Neutrophil (primary cell): ENCODE data around the gene TDRD15.

Experiments used
- H3K27ac ChIP-seq: fragments of 200-600 bp; sonication (generic); 2 replicates; pipeline ENCODE4 v1.5.1; 2016; ENCODE audit warnings: mild to moderate bottlenecking, moderate library complexity
- H3K27me3 ChIP-seq: fragments of 200-600 bp; sonication (generic); 2 replicates; pipeline ENCODE4 v1.6.0; 2016; ENCODE audit warnings: mild to moderate bottlenecking
- H3K36me3 ChIP-seq: fragments of 200-600 bp; sonication (generic); 2 replicates; pipeline ENCODE4 v1.5.1; 2017
- H3K4me1 ChIP-seq, 2 experiments: fragments of 200-600 bp in 1 of 2; sonication (generic) in 1 of 2; 1 replicate in 1 of 2; 2 replicates in 1 of 2; pipeline versions ENCODE4 v1.5.1 to v1.6.1; 2013 to 2016; ENCODE audit warnings: low read depth in 1 of 2, low read length in 1 of 2, mild to moderate bottlenecking in 1 of 2, moderate library complexity in 1 of 2; ENCODE audit not compliant: control insufficient read depth in 1 of 2, insufficient read depth in 1 of 2
- H3K4me3 ChIP-seq, 2 experiments: fragments of 200-600 bp in 1 of 2; sonication (generic) in 1 of 2; 1 replicate in 1 of 2; 2 replicates in 1 of 2; pipeline ENCODE4 v1.5.1; 2013 to 2016; ENCODE audit warnings: low read depth in 1 of 2, low read length in 1 of 2, mild to moderate bottlenecking in 1 of 2, moderate library complexity in 1 of 2
- H3K9me3 ChIP-seq: fragments of 200-600 bp; sonication (generic); 2 replicates; pipeline ENCODE4 v1.5.1; 2016
- TF ChIP-seq, protein P1 (sequence below): fragments of 200-600 bp; sonication (generic); IDR thresholded peaks from 2 replicates; pipeline ENCODE4 v1.5.1; 2016; ENCODE audit warnings: antibody characterized with exemption

TDRD15 gene

DNA sequence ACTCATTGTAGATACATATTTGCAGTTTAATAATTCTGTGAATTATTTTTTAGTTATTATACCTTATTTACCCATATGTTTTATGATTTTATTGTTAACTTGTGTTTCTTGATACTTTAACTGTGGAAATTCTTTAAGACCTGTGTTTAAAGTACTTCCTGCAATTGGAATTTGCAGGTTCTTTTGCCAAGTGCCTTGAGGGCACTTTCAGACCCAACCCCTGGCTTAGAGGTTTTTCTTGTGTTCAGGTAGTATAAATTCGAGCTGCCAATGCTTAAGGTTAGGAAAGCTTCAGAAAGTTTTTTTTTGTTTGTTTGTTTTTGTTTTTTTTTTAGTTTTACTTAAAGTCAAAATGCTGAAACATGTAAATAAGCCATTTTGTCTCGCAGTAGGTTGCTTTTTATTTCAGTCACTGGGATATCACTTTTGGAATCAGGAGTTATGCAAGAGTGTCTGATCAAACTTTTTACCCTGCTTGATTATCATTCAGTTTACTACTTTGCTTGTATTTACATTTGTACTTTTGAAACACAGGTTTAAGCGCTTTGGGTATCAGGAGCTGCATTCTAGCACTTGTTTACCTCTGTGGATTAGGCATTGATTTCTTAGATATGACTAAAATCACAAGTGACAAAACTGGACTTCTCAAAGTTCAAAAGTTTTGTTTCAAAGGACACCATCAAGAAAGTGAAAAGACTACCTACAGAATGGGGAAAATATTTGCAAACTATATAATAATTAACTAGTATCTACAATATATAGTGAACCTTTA is 31.8 kb downstream of the TDRD15 start:
- Histone ChIP-seq H3K4me3 (no peak overlapping the region), H3K4me1 (no peaks in the 10 kb centered on the region), H3K9me3 (no peaks in the 10 kb centered on the region), H3K36me3 (no peaks in the 10 kb centered on the region), H3K27ac (no peak overlapping the region), H3K27me3 (no peaks in the 10 kb centered on the region)
- TF ChIP-seq, protein P1, sequence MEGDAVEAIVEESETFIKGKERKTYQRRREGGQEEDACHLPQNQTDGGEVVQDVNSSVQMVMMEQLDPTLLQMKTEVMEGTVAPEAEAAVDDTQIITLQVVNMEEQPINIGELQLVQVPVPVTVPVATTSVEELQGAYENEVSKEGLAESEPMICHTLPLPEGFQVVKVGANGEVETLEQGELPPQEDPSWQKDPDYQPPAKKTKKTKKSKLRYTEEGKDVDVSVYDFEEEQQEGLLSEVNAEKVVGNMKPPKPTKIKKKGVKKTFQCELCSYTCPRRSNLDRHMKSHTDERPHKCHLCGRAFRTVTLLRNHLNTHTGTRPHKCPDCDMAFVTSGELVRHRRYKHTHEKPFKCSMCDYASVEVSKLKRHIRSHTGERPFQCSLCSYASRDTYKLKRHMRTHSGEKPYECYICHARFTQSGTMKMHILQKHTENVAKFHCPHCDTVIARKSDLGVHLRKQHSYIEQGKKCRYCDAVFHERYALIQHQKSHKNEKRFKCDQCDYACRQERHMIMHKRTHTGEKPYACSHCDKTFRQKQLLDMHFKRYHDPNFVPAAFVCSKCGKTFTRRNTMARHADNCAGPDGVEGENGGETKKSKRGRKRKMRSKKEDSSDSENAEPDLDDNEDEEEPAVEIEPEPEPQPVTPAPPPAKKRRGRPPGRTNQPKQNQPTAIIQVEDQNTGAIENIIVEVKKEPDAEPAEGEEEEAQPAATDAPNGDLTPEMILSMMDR: no peak

DNA sequence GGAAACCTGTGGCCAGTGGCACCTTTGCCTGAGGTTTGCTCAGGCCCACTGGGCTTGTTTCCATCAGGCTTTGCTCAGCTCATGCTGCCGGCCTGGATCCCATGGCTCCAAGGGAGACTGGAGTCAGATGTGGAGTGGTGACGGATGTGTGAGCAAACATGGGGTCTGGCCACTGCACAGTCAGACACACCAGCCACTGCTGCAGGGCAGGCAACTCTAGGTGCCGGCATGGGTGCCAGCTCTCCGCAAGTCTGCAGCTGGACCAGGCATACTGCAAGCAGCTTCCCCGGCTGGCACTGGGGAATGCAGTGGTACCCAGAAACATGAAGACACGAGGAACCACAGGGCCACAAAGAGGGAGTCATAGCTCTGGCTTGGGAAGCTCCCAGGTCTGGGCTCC is 37.4 kb downstream of the TDRD15 start:
- Histone ChIP-seq H3K27me3 (no peaks in the 10 kb centered on the region), H3K36me3 (no peaks in the 10 kb centered on the region), H3K4me1 (no peaks in the 10 kb centered on the region), H3K27ac (no peak overlapping the region), H3K9me3 (no peaks in the 10 kb centered on the region), H3K4me3 (no peak overlapping the region)
- TF ChIP-seq, protein P1: no peak

DNA sequence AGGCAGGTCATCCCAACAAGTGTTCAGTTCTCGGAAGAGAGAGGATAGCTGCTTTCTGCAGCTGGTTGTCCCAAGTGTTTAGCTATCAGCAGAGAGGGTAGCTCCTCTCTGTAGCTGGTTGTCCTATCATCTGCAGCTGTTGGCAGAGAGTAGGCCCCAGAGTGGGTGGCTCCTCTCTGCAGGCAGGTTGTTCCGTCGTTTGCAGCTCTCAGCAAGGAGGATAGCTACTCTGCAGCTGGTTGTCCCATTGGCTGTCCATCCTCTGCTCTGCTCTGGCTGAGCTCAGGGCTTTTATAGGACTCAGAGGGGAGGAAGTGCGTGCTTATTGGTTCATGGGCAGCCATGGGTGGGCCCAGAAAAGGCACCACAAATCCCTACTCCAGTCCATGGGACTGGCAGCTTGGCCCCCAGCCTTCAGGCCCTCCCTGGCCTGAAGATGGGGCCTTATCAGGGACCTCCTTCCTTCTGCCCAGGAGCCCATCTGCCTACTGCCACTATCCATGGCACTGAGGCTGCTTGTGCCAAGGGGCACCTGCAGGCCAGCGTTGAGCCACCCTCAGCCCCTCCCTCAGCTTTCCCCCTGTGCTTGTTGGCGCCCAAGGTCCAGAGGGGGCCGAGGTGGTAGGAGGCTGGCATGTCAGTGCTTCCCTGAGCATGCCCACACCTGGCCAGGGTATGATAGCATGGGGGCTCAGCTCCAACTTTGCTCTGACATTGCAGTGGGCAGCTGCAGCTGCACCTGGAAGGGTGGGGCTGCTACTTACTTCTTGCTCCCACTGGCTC is 38.3 kb downstream of the TDRD15 start:
- no peaks in the 10 kb centered on the region for H3K9me3 ChIP-seq
- TF ChIP-seq, protein P1: no peak
- H3K27ac ChIP-seq: no peak overlapping the region
- H3K36me3 ChIP-seq: no peaks in the 10 kb centered on the region
- H3K4me1 ChIP-seq: no peaks in the 10 kb centered on the region
- H3K4me3 ChIP-seq: no peak overlapping the region
- no peaks in the 10 kb centered on the region for H3K27me3 ChIP-seq

DNA sequence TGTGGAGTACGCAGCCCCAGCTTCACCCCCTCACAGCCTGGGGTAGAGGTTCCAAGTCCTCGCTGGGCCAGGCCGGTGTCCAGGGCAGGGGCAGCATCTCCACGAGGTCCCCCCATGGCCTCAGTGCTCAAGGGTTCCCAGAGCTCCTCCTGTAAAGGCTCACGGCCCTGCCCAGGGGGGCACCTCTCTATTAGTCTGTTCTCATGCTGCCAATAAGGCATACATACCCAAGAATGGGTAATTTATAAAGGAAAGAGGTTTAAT is 38.8 kb downstream of the TDRD15 start:
- Histone ChIP-seq H3K4me3 (no peak overlapping the region), H3K4me1 (no peaks in the 10 kb centered on the region), H3K9me3 (no peaks in the 10 kb centered on the region), H3K36me3 (no peaks in the 10 kb centered on the region), H3K27ac (no peak overlapping the region), H3K27me3 (no peaks in the 10 kb centered on the region)
- TF ChIP-seq, protein P1: no peak

DNA sequence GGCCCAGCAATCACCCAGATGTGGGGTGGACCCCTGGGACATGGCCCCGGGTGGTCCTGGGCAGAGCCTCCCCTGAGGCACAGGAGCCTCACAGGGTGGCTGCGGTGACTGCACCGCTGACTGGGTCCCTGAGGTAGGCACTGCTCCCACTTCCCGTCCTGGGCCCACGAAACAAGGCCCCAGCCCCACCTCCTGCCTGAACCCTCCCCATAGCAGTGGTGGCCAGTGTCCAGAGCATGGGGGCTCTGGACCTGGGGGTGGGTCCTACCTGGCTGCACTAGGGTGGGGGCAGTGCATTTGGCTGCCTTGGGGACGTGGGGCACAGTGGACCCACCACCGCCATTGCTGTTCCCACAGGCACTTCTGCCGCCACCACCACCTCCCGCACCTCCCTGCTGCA is 39.4 kb downstream of the TDRD15 start:
- Histone ChIP-seq H3K4me1 (no peaks in the 10 kb centered on the region), H3K4me3 (no peak overlapping the region), H3K27me3 (no peaks in the 10 kb centered on the region), H3K27ac (no peak overlapping the region), H3K36me3 (no peaks in the 10 kb centered on the region), H3K9me3 (no peaks in the 10 kb centered on the region)
- TF ChIP-seq, protein P1: no peak
